ENCODE measurements around the gene CSK. TPM values are rescaled to one million over a fixed set of nuclear protein-coding genes. Genes with fewer than 3 reads are reported as not detected.
A peak's percentile ranks its signal among the peaks of the same experiment; 100 is the strongest.

The CSK gene
- total RNA-seq, 2 donors from 2014 or later: 188 to 208 TPM

- Mint-ChIP-seq H3K4me1 (peaks cover 65% of the 10 kb centered on the region), H3K4me3 (peak overlapping the region; percentile 86), H3K27ac (peak overlapping the region; percentile 98), H3K27me3 (no peaks in the 10 kb centered on the region), H3K36me3 (ENCODE audit: low read depth) (no peaks in the 10 kb centered on the region)
- H3K9me3 ChIP-seq (ENCODE audit: control insufficient read depth, low read length, poor library complexity, severe bottlenecking): no peaks in the 10 kb centered on the region
- peak; percentile 70 to 72 (median 71) for DNase-seq
- ATAC-seq: peak; percentile 55
Observed at GRCh38 chr15:74793135-74794028, 11.5 kb downstream of the CSK start.

- peak overlapping the region; percentile 79 for H3K4me3 Mint-ChIP-seq
- ATAC-seq (no peak), DNase-seq (no peak)
Observed at GRCh38 chr15:74794248-74794969, 12.5 kb downstream of the CSK start.

DNA sequence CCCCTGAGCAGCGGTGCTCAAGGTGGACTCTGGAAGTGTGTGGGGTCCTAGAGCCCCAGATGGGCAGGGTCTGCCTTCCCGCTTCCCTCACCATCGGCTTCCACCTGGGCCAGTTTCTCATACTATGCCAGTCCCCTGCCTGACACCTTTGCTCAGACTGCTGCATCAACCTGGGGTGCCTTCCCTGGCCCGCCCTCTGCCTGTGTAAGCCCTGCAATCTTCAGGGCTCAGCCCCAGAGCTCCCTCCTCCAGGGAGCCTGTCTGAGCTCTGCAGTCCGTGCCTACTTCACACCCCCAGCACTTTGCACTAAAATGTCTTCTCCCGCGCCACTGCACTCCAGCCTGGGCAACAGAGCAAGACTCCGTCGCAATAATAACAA is 13.1 kb downstream of the CSK start:
- H3K4me1 Mint-ChIP-seq: peaks cover 57% of the 10 kb centered on the region
- no peaks in the 10 kb centered on the region for H3K27me3 Mint-ChIP-seq
- H3K9me3 ChIP-seq (ENCODE audit: control insufficient read depth, low read length, poor library complexity, severe bottlenecking): no peaks in the 10 kb centered on the region
- no peak for DNase-seq
- no peaks in the 10 kb centered on the region for H3K36me3 Mint-ChIP-seq (ENCODE audit: low read depth)
- H3K4me3 Mint-ChIP-seq: peak overlapping the region; percentile 79
- no peak for ATAC-seq
- H3K27ac Mint-ChIP-seq: peak overlapping the region; percentile 95

More at GRCh38 chr15:74794248-74794969, 12.5 kb downstream of the CSK start:
- peaks cover 55% of the 10 kb centered on the region for H3K4me1 Mint-ChIP-seq
- no peaks in the 10 kb centered on the region for H3K36me3 Mint-ChIP-seq (ENCODE audit: low read depth)
- H3K9me3 ChIP-seq (ENCODE audit: control insufficient read depth, low read length, poor library complexity, severe bottlenecking): no peaks in the 10 kb centered on the region
- no peaks in the 10 kb centered on the region for H3K27me3 Mint-ChIP-seq
- H3K27ac Mint-ChIP-seq: peak overlapping the region; percentile 95

DNA sequence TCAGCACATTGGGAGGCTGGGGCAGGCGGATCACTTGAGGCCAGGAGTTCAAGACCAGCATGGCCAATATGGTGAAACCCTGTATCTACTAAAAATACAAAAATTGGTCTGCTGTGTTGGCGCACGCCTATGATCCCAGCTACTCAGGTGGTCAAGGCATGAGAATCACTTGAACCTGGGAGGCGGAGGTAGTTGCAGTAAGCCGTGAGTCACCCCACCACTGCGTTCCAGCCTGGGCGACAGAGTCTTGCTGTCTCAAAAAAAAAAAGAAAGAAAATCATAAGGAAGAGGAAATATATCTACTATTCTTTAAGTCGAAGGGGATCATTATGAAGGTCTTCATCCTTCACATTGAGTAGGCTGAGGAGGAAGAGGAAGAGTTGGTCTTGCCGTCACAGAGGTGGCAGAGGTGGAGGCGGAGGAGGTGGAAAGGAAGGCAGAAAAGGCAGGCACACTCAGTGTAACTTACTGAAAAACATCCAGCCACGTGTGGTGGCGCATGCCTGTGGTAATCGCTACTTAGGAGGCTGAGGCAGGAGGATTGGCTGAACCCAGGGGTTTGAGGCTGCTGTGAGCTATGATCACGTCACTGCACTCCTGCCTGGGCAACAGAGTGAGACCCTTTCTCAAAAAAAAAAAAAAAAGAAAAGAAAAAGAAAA is 14.2 kb downstream of the CSK start:
- H3K4me1 Mint-ChIP-seq: peaks cover 57% of the 10 kb centered on the region
- no peaks in the 10 kb centered on the region for H3K36me3 Mint-ChIP-seq (ENCODE audit: low read depth)
- ATAC-seq (no peak), DNase-seq (no peak)
- no peaks in the 10 kb centered on the region for H3K27me3 Mint-ChIP-seq
- H3K4me3 Mint-ChIP-seq: peak overlapping the region; percentile 72
- H3K9me3 ChIP-seq (ENCODE audit: control insufficient read depth, low read length, poor library complexity, severe bottlenecking): no peaks in the 10 kb centered on the region
- peak overlapping the region; percentile 95 for H3K27ac Mint-ChIP-seq

- no peak for ATAC-seq
- no peaks in the 10 kb centered on the region for H3K9me3 ChIP-seq (ENCODE audit: control insufficient read depth, low read length, poor library complexity, severe bottlenecking)
- Mint-ChIP-seq H3K36me3 (ENCODE audit: low read depth) (no peaks in the 10 kb centered on the region), H3K4me3 (peak overlapping the region; percentile 50), H3K4me1 (peaks cover 37% of the 10 kb centered on the region), H3K27ac (peak overlapping the region; percentile 95), H3K27me3 (no peaks in the 10 kb centered on the region)
- DNase-seq: no peak
Observed at GRCh38 chr15:74798388-74799254, 16.7 kb downstream of the CSK start.

DNA sequence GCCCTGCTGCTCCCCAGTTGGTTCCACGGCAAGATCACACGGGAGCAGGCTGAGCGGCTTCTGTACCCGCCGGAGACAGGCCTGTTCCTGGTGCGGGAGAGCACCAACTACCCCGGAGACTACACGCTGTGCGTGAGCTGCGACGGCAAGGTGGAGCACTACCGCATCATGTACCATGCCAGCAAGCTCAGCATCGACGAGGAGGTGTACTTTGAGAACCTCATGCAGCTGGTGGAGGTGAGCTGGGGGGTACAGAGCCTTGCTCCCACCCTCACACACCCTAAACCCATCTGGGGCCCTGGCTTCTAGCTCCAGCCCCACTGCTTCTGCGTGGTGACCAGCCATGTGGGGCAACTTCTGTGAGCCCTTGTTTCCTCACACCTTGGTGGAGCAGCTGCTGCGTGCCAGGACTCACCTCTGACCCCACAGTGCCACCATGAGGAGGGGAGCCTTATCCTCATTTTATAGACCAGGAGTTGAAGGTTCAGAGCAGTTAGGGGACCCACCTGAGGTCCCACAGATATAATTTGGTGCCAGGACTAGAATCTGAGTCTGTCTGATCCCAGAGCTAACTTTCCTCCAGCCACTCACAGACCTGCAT is 17.5 kb downstream of the CSK start:
- H3K9me3 ChIP-seq (ENCODE audit: control insufficient read depth, low read length, poor library complexity, severe bottlenecking): no peaks in the 10 kb centered on the region
- H3K4me3 Mint-ChIP-seq: peak overlapping the region; percentile 33
- H3K4me1 Mint-ChIP-seq: peaks cover 41% of the 10 kb centered on the region
- no peaks in the 10 kb centered on the region for H3K27me3 Mint-ChIP-seq
- ATAC-seq (peak; percentile 16), DNase-seq (no peak)
- peak overlapping the region; percentile 95 for H3K27ac Mint-ChIP-seq
- H3K36me3 Mint-ChIP-seq (ENCODE audit: low read depth): peaks cover 5% of the 10 kb centered on the region

DNA sequence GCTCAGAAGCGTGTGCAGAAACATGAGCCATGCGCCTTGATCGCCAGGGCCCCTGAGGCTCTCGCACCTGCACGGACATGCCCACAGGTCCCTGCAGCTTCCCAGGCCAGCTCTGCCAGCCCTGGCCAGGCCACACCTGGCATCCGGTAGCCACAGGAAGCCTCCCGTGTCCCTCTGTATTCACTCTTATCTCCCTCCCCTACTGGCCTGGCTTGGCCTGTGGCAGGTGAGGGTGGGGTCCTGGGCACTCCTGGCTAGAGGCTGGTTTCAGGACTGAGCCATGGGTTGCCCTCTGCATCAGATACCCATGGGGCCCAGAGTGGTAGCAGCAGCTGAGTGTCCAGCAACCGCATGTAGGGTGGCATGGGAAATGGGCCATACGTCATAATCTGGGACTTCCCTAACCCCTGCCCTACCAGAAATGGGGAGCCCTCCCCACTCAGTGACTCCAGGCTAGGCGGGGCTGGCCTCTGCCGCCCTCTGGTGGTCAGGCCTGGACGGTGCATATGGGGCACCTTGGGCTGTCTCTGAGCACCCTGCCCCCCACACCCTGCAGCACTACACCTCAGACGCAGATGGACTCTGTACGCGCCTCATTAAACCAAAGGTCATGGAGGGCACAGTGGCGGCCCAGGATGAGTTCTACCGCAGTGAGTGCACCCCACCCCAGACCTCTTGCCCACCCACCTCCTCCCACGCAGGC is 18.1 kb downstream of the CSK start:
- Mint-ChIP-seq H3K4me3 (peak overlapping the region; percentile 45), H3K36me3 (ENCODE audit: low read depth) (peaks cover 5% of the 10 kb centered on the region), H3K27ac (peak overlapping the region; percentile 95), H3K27me3 (no peaks in the 10 kb centered on the region), H3K4me1 (peaks cover 39% of the 10 kb centered on the region)
- peak; percentile 96 for ATAC-seq
- DNase-seq: peak; percentile 81 to 92 (median 83)
- no peaks in the 10 kb centered on the region for H3K9me3 ChIP-seq (ENCODE audit: control insufficient read depth, low read length, poor library complexity, severe bottlenecking)

- H3K4me1 Mint-ChIP-seq: peaks cover 35% of the 10 kb centered on the region
- peak overlapping the region; percentile 95 for H3K27ac Mint-ChIP-seq
Observed at GRCh38 chr15:74800559-74801094, 18.7 kb downstream of the CSK start.

GRCh38 chr15:74801311-74801997 is 19.6 kb downstream of the CSK start:
- Mint-ChIP-seq H3K36me3 (ENCODE audit: low read depth) (peaks cover 5% of the 10 kb centered on the region), H3K27ac (peak overlapping the region; percentile 32), H3K27me3 (no peaks in the 10 kb centered on the region), H3K4me1 (peaks cover 31% of the 10 kb centered on the region), H3K4me3 (no peak overlapping the region)
- H3K9me3 ChIP-seq (ENCODE audit: control insufficient read depth, low read length, poor library complexity, severe bottlenecking): no peaks in the 10 kb centered on the region
- DNase-seq (no peak), ATAC-seq (no peak)

More at GRCh38 chr15:74800559-74801094, 18.7 kb downstream of the CSK start:
- no peak for DNase-seq
- Mint-ChIP-seq H3K27me3 (no peaks in the 10 kb centered on the region), H3K4me3 (no peak overlapping the region), H3K36me3 (ENCODE audit: low read depth) (peaks cover 5% of the 10 kb centered on the region)
- no peaks in the 10 kb centered on the region for H3K9me3 ChIP-seq (ENCODE audit: control insufficient read depth, low read length, poor library complexity, severe bottlenecking)
- ATAC-seq: no peak

- Mint-ChIP-seq H3K27ac (peak overlapping the region; percentile 32), H3K4me3 (no peak overlapping the region), H3K4me1 (peaks cover 36% of the 10 kb centered on the region), H3K27me3 (no peaks in the 10 kb centered on the region), H3K36me3 (ENCODE audit: low read depth) (peaks cover 5% of the 10 kb centered on the region)
- H3K9me3 ChIP-seq (ENCODE audit: control insufficient read depth, low read length, poor library complexity, severe bottlenecking): no peaks in the 10 kb centered on the region
- no peak for DNase-seq
- no peak for ATAC-seq
Observed at GRCh38 chr15:74802290-74802689, 20.4 kb downstream of the CSK start.

DNA sequence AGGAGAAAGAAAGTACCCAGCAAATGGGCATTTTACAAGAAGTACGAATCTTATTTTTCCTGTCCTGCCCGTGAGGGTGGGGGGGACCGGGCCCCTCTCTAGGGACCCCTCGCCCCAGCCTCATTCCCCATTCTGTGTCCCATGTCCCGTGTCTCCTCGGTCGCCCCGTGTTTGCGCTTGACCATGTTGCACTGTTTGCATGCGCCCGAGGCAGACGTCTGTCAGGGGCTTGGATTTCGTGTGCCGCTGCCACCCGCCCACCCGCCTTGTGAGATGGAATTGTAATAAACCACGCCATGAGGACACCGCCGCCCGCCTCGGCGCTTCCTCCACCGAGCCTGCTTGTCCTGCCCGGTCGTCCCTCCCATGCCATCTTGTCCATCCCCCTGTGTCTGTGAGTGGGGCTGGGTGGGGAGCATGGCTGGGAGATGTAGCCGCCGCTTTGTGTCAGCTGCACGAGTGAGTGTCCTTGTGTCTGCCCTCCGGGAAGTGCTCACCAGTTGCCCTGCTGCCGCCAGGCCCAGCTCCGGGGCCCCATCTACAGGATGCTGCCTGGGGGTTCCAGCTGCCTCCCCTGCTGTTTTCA is 21.1 kb downstream of the CSK start:
- H3K27ac Mint-ChIP-seq: no peak overlapping the region
- DNase-seq (no peak), ATAC-seq (no peak)
- H3K9me3 ChIP-seq (ENCODE audit: control insufficient read depth, low read length, poor library complexity, severe bottlenecking): no peaks in the 10 kb centered on the region
- peaks cover 5% of the 10 kb centered on the region for H3K36me3 Mint-ChIP-seq (ENCODE audit: low read depth)
- peaks cover 33% of the 10 kb centered on the region for H3K4me1 Mint-ChIP-seq
- no peak overlapping the region for H3K4me3 Mint-ChIP-seq
- H3K27me3 Mint-ChIP-seq: no peaks in the 10 kb centered on the region
